GM18870 (cell line): ENCODE data around the gene MAN2B2.

Experiments used
- ATAC-seq: cut with Tn5 transposase; IDR thresholded peaks from one replicate; pipeline ENCODE4 v1.9.1; 2021; ENCODE audit warnings: moderate library complexity; ENCODE audit not compliant: unreplicated experiment

Gene MAN2B2

DNA sequence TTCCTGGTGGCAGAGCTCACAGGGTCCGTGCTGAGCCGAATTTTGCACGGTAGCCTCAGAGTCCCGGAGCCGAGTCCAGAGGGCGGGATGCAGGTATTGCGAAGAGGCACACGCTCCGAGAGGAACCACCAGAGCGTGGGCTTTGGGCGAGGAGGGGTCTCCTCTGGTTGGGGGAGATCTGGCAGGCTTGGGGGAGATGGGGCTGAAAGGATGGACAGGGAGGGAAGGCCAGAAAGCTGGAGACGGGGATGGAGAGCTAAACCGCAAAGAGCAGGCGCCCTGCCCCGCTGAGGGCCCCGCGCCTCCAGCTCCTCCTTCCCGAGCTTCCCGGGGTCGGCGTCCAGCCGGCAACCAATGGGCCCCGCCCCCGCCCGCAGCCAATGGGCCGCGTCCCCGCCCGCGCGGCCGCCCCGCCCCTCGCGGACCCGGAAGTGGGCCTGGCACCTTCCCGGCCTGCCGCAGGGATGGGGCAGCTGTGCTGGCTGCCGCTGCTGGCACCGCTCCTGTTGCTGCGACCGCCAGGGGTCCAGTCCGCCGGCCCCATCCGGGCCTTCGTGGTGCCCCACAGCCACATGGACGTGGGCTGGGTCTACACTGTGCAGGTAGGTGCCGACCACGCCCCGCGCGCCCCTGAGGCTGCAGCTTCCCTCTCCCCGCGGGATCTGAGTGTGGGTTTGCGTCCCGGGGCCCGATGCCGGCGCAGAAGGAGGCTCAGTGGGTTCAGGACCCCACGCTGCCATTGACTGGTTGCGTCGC, at the start of gene MAN2B2:
MAN2B2 (plus strand) TSS at position 443 of the 756 bp plus-strand sequence; CDS start at position 465, 22 bp downstream.
- peak; percentile 71 for ATAC-seq

DNA sequence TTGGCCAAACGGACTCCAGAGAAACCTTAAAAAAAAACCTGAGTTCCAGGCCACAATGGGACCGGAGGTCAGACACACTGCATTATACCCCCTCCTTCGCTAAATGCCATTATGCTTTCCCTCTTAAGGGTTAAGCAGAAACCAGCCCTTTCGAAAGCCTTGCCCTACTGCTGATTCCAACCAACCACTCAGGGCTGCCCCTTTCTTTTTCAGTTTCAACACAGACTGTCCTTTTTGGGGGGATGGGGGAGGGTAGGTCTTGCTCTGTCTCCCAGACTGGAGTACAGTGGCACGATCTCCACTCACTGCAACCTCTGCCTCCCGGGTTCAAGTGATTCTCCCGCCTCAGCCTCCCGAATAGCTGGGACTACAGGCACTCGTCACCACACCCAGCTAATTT, 49.5 kb upstream of the MAN2B2 start:
- no peak for ATAC-seq

DNA sequence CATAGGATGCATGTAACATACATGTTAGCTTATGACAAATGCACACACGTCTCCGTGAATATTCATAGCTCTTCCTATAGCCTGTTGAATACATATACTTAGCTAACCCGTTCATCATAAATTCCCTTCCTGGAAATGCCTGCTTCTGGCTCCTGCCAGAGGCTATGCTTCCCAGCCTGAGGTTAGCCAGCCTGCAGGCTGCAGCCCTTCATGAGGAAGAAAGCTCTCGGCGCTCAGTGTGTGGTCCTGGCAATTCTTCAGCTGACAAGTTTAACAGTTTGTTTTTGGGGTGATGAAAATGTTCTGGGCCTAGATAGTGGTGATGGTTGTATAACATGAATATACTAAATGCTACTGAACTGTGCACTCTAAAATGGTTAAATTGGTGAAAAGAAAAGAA, 48.8 kb upstream of the MAN2B2 start:
- no peak for ATAC-seq

GRCh38 chr4:6526671-6527091, 48.3 kb upstream of the MAN2B2 start:
- ATAC-seq, result no peak

GRCh38 chr4:6527259-6527658, 47.7 kb upstream of the MAN2B2 start:
- ATAC-seq, result no peak

- ATAC-seq, result no peak
Observed at GRCh38 chr4:6527683-6528595, 47.0 kb upstream of the MAN2B2 start.

GRCh38 chr4:6529021-6529420, 46.0 kb upstream of the MAN2B2 start:
- ATAC-seq, result no peak

GRCh38 chr4:6530301-6530700, 44.7 kb upstream of the MAN2B2 start:
- no peak for ATAC-seq

- ATAC-seq, result no peak
Observed at GRCh38 chr4:6530964-6531363, 44.0 kb upstream of the MAN2B2 start.

- ATAC-seq, result no peak
Observed at GRCh38 chr4:6532102-6532501, 42.9 kb upstream of the MAN2B2 start.

DNA sequence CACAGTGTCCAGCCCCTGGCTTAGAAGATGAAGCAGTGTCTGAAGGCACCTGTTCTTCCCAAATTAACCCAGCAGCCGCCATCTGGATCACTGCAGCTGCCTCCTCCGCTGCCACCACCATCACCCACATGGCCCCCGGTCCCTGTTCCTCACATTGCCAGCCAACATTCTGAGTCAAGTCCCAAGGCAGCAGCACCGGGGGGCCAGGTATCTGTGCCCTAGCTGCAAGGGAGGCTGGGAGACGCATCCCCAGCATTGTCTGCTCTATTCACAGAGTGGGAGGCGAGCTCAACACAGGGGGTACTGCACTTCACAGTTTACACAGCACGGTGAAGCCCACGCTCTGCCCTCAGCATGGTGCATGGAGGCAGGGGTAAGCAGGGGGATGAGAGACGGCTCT, 42.3 kb upstream of the MAN2B2 start:
- ATAC-seq, result no peak

- ATAC-seq, result no peak
Observed at GRCh38 chr4:6534050-6534449, 40.9 kb upstream of the MAN2B2 start.

DNA sequence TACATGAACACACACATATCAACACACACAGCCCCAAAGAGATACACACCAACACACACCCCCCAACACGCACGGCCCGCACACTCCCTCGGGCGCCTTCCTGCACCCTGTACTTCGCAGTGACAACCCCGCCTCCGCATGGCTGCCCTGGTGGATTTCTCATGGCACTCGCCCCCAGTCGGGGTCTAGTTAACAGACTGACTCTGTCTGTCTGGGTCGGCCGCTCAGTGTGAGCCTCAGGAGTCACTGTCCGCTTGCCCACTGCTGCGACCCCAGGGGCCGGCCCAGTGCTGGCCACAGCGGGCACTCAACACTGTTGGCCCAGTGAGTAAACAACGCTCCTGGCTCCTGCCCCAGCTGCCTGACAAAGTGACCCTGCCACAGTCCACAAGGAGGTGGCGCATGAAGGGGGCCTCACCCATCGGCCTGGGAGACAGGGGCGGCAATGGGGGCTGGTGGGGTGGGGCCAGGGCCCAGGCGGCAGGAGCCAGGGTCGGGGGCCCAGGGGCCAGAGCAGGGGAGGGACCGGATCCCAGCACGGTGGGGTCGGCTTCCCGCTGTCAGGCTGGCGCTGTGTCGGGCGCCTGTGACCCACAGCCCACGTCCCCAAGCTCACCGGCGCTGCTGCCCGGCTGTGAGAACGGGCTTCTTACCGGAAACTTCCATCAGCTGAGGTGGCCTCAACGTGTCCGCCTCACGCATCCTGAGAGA, 40.2 kb upstream of the MAN2B2 start:
- ATAC-seq, result no peak

- ATAC-seq, result no peak
Observed at GRCh38 chr4:6535329-6535692, 39.7 kb upstream of the MAN2B2 start.

- ATAC-seq, result no peak
Observed at GRCh38 chr4:6535706-6536105, 39.3 kb upstream of the MAN2B2 start.

DNA sequence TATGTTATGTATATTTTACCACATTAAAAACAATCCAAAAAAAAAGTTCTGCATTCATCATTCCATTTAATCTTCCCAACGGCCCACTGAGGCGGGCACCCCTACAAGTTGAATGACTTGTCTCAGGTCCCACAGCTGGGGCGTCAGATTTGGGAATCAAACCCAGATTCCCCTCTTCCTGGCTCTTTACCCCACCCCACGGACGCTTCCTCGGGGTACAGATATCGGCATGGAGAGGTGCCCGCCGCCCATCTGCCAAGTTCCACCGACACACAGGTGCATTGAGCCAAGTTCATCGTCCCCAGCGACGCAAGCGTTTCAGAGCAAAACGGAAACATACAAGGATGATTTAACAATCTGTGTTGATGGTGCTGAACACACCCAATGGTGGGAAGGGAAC, 36.9 kb upstream of the MAN2B2 start:
- ATAC-seq, result no peak

DNA sequence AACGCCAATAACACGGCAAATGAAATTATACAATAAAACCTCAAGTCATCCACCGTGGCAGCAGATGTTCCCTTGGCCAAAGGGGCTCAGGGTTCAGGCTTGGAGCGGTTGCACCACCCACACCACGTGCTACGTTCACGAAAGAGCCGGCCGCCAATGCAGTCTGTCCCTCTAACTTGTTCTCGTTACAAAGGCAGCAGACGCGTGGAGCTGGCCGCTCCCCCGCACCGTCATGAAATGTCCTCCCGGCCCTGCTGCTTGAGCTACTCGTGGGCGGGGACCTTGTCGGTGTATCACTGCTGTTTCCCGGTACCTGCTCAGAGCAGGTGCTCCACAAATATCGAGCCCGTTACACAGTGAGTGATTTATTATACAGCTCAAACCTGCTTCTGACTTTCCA, 36.4 kb upstream of the MAN2B2 start:
- no peak for ATAC-seq

GRCh38 chr4:6539009-6539764, 35.8 kb upstream of the MAN2B2 start:
- no peak for ATAC-seq

GRCh38 chr4:6540879-6541278, 34.1 kb upstream of the MAN2B2 start:
- no peak for ATAC-seq

DNA sequence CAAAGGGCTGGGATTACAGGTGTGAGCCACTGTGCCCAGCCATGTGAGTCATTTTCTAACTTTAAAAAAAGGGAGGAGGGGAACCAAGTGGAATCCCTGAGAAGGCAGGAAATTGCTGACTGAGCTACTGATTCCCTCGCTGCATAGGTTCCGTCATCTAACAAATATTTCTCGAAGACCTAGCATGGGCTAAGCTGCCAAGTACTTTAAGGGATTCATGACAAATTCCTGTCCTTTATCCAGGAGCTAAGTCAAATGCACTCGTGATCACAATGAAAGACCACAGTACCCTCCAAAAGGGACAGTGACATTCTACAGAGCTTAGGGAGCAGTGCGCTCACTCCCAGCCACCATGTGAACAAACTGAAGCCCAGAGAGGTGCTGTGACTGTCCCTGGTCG, 33.2 kb upstream of the MAN2B2 start:
- ATAC-seq, result no peak

- ATAC-seq, result no peak
Observed at GRCh38 chr4:6542951-6543350, 32.0 kb upstream of the MAN2B2 start.
